HEK293 (cell line): Measurements from ENCODE around the gene APC2.
A peak's percentile ranks its signal among the peaks of the same experiment; 100 is the strongest.

Experiments
- HOXD13 ChIP-seq: sonication (generic); formaldehyde crosslinking; IDR thresholded peaks from 2 replicates; pipeline ENCODE4 v1.8.0; 2022; ENCODE audit warnings: missing genetic modification reagents, borderline replicate concordance
- KLF1 ChIP-seq: fragments of 450-650 bp; formaldehyde crosslinking; IDR thresholded peaks from 2 replicates; pipeline ENCODE4 v1.5.1; 2016; ENCODE audit warnings: missing biosample characterization, missing genetic modification characterization
- MZF1 ChIP-seq: fragments of 450-650 bp; formaldehyde crosslinking; IDR thresholded peaks from 2 replicates; pipeline ENCODE4 v1.5.1; 2017; ENCODE audit warnings: missing biosample characterization, missing genetic modification characterization, borderline replicate concordance
- SCRT2 ChIP-seq: fragments of 450-650 bp; formaldehyde crosslinking; IDR thresholded peaks from 2 replicates; pipeline ENCODE4 v1.5.1; 2016; ENCODE audit warnings: missing biosample characterization, missing genetic modification characterization
- SP7 ChIP-seq: fragments of 450-650 bp; formaldehyde crosslinking; IDR thresholded peaks from 2 replicates; pipeline ENCODE4 v1.5.1; 2016; ENCODE audit warnings: missing biosample characterization, missing genetic modification characterization
- TCF7L2 ChIP-seq: IDR thresholded peaks from 2 replicates; pipeline ENCODE4 v1.6.1; 2011; ENCODE audit warnings: low read depth, mild to moderate bottlenecking, inconsistent platforms, low read length, moderate library complexity, borderline replicate concordance
- ZBTB48 ChIP-seq: fragments of 450-650 bp; formaldehyde crosslinking; IDR thresholded peaks from 2 replicates; pipeline ENCODE4 v1.5.1; 2016; ENCODE audit warnings: missing biosample characterization, missing genetic modification characterization
- ZFP37 ChIP-seq: fragments of 450-650 bp; formaldehyde crosslinking; IDR thresholded peaks from 2 replicates; pipeline ENCODE4 v1.5.1; 2016; ENCODE audit warnings: missing biosample characterization, missing genetic modification characterization
- ZNF132 ChIP-seq: fragments of 450-650 bp; formaldehyde crosslinking; IDR thresholded peaks from 2 replicates; pipeline ENCODE4 v1.5.1; 2017; ENCODE audit warnings: missing biosample characterization, missing genetic modification characterization, borderline replicate concordance
- ZNF140 ChIP-seq: fragments of 450-650 bp; formaldehyde crosslinking; IDR thresholded peaks from 2 replicates; pipeline ENCODE4 v1.5.1; 2016; ENCODE audit warnings: missing biosample characterization, missing genetic modification characterization
- ZNF146 ChIP-seq: fragments of 450-650 bp; formaldehyde crosslinking; IDR thresholded peaks from 2 replicates; pipeline ENCODE4 v1.5.1; 2016; ENCODE audit warnings: missing biosample characterization, missing genetic modification characterization
- ZNF169 ChIP-seq: fragments of 450-650 bp; formaldehyde crosslinking; IDR thresholded peaks from 2 replicates; pipeline ENCODE4 v1.5.1; 2016; ENCODE audit warnings: missing biosample characterization, missing genetic modification characterization
- ZNF184 ChIP-seq: fragments of 450-650 bp; IDR thresholded peaks from 2 replicates; pipeline ENCODE4 v1.5.1; 2018; ENCODE audit warnings: missing biosample characterization, mild to moderate bottlenecking, missing genetic modification characterization
- ZNF202 ChIP-seq: fragments of 450-650 bp; formaldehyde crosslinking; IDR thresholded peaks from 2 replicates; pipeline ENCODE4 v1.5.1; 2016; ENCODE audit warnings: missing biosample characterization, missing genetic modification characterization, borderline replicate concordance
- ZNF223 ChIP-seq: fragments of 450-650 bp; formaldehyde crosslinking; IDR thresholded peaks from 2 replicates; pipeline ENCODE4 v1.5.1; 2016; ENCODE audit warnings: missing biosample characterization, missing genetic modification characterization
- ZNF311 ChIP-seq: fragments of 450-650 bp; formaldehyde crosslinking; IDR thresholded peaks from 2 replicates; pipeline ENCODE4 v1.5.1; 2017; ENCODE audit warnings: missing biosample characterization, missing genetic modification characterization, borderline replicate concordance
- ZNF324 ChIP-seq: fragments of 450-650 bp; formaldehyde crosslinking; IDR thresholded peaks from 2 replicates; pipeline ENCODE4 v1.5.1; 2016; ENCODE audit warnings: missing biosample characterization, missing genetic modification characterization
- ZNF366 ChIP-seq: fragments of 450-650 bp; formaldehyde crosslinking; conservative IDR thresholded peaks from 2 replicates; pipeline ENCODE4 v1.5.1; 2016; ENCODE audit warnings: missing biosample characterization, missing genetic modification characterization
- ZNF391 ChIP-seq: fragments of 450-650 bp; formaldehyde crosslinking; IDR thresholded peaks from 2 replicates; pipeline ENCODE4 v1.5.1; 2016; ENCODE audit warnings: low read depth, missing biosample characterization, missing genetic modification characterization, borderline replicate concordance
- ZNF473 ChIP-seq: fragments of 450-650 bp; formaldehyde crosslinking; IDR thresholded peaks from 2 replicates; pipeline ENCODE4 v1.5.1; 2017; ENCODE audit warnings: missing biosample characterization, missing genetic modification characterization
- ZNF521 ChIP-seq: fragments of 450-650 bp; formaldehyde crosslinking; IDR thresholded peaks from 2 replicates; pipeline ENCODE4 v1.5.1; 2017; ENCODE audit warnings: missing biosample characterization, mild to moderate bottlenecking, missing genetic modification characterization
- ZNF549 ChIP-seq: fragments of 450-650 bp; IDR thresholded peaks from 2 replicates; pipeline ENCODE4 v1.5.1; 2018; ENCODE audit warnings: missing biosample characterization, missing genetic modification characterization, mild to moderate bottlenecking, inconsistent platforms, moderate library complexity
- ZNF558 ChIP-seq: fragments of 450-650 bp; formaldehyde crosslinking; IDR thresholded peaks from 2 replicates; pipeline ENCODE4 v1.5.1; 2016; ENCODE audit warnings: missing biosample characterization, missing genetic modification characterization
- ZNF561 ChIP-seq: fragments of 450-650 bp; IDR thresholded peaks from 2 replicates; pipeline ENCODE4 v1.5.1; 2018; ENCODE audit warnings: missing biosample characterization, missing genetic modification characterization, borderline replicate concordance
- ZNF621 ChIP-seq: fragments of 450-650 bp; formaldehyde crosslinking; IDR thresholded peaks from 2 replicates; pipeline ENCODE4 v1.5.1; 2017; ENCODE audit warnings: missing biosample characterization, missing genetic modification characterization
- ZNF624 ChIP-seq: fragments of 450-650 bp; formaldehyde crosslinking; IDR thresholded peaks from 2 replicates; pipeline ENCODE4 v1.5.1; 2017; ENCODE audit warnings: missing biosample characterization, missing genetic modification characterization
- ZNF677 ChIP-seq: fragments of 450-650 bp; IDR thresholded peaks from 2 replicates; pipeline ENCODE4 v1.5.0; 2018; ENCODE audit warnings: missing biosample characterization, mild to moderate bottlenecking, missing genetic modification characterization, moderate library complexity
- ZSCAN16 ChIP-seq: fragments of 450-650 bp; formaldehyde crosslinking; IDR thresholded peaks from 2 replicates; pipeline ENCODE4 v1.5.1; 2016; ENCODE audit warnings: missing biosample characterization, missing genetic modification characterization
- TF ChIP-seq, protein P1 (sequence below): fragments of 450-650 bp; formaldehyde crosslinking; IDR thresholded peaks from 2 replicates; pipeline ENCODE4 v1.5.1; 2017; ENCODE audit warnings: missing biosample characterization, missing genetic modification characterization
- TF ChIP-seq, protein P2 (sequence below): fragments of 450-650 bp; formaldehyde crosslinking; IDR thresholded peaks from 2 replicates; pipeline ENCODE4 v1.5.1; 2016; ENCODE audit warnings: missing biosample characterization, missing genetic modification characterization
- TF ChIP-seq, protein P3 (sequence below): fragments of 450-650 bp; formaldehyde crosslinking; IDR thresholded peaks from 2 replicates; pipeline ENCODE4 v1.5.1; 2016; ENCODE audit warnings: missing biosample characterization, missing genetic modification characterization
- TF ChIP-seq, protein P4 (sequence below): fragments of 450-650 bp; formaldehyde crosslinking; IDR thresholded peaks from 2 replicates; pipeline ENCODE4 v1.5.1; 2016; ENCODE audit warnings: missing biosample characterization, missing genetic modification characterization
- TF ChIP-seq, protein P5 (sequence below): fragments of 450-650 bp; formaldehyde crosslinking; IDR thresholded peaks from 2 replicates; pipeline ENCODE4 v1.5.1; 2016; ENCODE audit warnings: missing biosample characterization, missing genetic modification characterization, low read depth

The APC2 gene

DNA sequence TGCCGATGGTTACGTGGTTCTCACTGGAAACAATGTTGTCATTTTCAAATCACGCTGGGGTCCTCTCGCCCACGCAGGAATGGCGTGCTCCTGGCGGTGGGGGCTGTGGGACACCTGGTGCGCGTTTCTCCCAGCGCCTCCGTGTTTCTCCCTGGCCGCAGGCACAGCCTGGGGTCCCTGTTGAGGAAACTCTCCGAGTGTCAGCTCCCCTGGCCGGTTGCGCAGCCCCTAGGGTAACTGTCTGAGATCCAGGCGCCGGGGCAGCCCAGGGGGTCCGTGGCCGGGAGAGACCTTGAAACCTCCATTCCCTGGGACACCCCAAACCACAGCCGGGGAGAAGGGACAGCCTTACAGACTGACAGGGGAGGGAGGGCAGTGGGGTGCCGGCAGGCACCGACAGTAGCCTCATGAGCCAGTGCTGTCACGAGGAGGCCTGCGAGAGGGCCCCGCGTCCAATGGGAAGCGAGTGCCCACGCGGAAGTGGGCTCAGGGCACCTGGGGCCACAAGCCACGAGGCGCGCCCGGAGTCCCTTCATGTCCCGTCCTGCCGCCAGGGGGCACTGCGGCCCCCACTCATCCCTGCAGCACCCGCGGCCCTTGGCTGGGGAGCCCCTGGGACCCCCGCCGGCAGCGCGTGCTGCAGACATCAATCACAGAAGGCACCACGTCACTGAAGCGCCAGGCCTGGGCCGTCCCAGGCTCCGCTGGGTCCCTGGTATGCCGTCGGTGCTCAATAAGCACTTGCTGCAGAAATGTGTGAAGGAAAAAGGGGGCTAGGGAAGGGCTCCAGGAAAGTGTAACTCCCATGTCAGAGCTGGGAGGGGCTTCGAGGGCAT, 53.4 kb downstream of the APC2 start (continued):
- no peak for TF ChIP-seq ZNF621
- 0 out of 2 replicates have a peak, but pooled peaks have one; percentile 40 for TF ChIP-seq ZNF324 (tag by site-specific recombination)
- TF ChIP-seq, protein P1, sequence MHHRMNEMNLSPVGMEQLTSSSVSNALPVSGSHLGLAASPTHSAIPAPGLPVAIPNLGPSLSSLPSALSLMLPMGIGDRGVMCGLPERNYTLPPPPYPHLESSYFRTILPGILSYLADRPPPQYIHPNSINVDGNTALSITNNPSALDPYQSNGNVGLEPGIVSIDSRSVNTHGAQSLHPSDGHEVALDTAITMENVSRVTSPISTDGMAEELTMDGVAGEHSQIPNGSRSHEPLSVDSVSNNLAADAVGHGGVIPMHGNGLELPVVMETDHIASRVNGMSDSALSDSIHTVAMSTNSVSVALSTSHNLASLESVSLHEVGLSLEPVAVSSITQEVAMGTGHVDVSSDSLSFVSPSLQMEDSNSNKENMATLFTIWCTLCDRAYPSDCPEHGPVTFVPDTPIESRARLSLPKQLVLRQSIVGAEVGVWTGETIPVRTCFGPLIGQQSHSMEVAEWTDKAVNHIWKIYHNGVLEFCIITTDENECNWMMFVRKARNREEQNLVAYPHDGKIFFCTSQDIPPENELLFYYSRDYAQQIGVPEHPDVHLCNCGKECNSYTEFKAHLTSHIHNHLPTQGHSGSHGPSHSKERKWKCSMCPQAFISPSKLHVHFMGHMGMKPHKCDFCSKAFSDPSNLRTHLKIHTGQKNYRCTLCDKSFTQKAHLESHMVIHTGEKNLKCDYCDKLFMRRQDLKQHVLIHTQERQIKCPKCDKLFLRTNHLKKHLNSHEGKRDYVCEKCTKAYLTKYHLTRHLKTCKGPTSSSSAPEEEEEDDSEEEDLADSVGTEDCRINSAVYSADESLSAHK (tag by site-specific recombination): peak; percentile 100
- peak; percentile 61; the same call in 1 of the 2 replicates for TF ChIP-seq ZNF561 (tag by site-specific recombination)
- no peak for TF ChIP-seq ZNF521 (tag by site-specific recombination)
- TF ChIP-seq ZNF366 (tag by site-specific recombination): no peak
- TF ChIP-seq ZNF202 (tag by site-specific recombination): no peak
- TF ChIP-seq KLF1 (tag by site-specific recombination): peak; percentile 27; the same call in 1 of the 2 replicates
- TF ChIP-seq, protein P2, sequence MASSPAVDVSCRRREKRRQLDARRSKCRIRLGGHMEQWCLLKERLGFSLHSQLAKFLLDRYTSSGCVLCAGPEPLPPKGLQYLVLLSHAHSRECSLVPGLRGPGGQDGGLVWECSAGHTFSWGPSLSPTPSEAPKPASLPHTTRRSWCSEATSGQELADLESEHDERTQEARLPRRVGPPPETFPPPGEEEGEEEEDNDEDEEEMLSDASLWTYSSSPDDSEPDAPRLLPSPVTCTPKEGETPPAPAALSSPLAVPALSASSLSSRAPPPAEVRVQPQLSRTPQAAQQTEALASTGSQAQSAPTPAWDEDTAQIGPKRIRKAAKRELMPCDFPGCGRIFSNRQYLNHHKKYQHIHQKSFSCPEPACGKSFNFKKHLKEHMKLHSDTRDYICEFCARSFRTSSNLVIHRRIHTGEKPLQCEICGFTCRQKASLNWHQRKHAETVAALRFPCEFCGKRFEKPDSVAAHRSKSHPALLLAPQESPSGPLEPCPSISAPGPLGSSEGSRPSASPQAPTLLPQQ: peak; percentile 90; the same call in 1 of the 2 replicates
- TF ChIP-seq ZNF558 (tag by site-specific recombination): no peak
- no peak for TF ChIP-seq ZNF473 (tag by site-specific recombination)
- TF ChIP-seq TCF7L2: no peak
- peak; percentile 42; the same call in 1 of the 2 replicates for TF ChIP-seq ZNF391 (tag by site-specific recombination)
- no peak for TF ChIP-seq ZNF677 (tag by site-specific recombination)
- TF ChIP-seq, protein P3, sequence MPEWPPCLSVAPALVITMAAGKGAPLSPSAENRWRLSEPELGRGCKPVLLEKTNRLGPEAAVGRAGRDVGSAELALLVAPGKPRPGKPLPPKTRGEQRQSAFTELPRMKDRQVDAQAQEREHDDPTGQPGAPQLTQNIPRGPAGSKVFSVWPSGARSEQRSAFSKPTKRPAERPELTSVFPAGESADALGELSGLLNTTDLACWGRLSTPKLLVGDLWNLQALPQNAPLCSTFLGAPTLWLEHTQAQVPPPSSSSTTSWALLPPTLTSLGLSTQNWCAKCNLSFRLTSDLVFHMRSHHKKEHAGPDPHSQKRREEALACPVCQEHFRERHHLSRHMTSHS (tag by site-specific recombination): no peak
- no peak for TF ChIP-seq ZNF132
- TF ChIP-seq ZNF169 (tag by site-specific recombination): no peak
- TF ChIP-seq ZSCAN16 (tag by site-specific recombination): no peak
- TF ChIP-seq ZNF140 (tag by site-specific recombination): no peak
- TF ChIP-seq, protein P4, sequence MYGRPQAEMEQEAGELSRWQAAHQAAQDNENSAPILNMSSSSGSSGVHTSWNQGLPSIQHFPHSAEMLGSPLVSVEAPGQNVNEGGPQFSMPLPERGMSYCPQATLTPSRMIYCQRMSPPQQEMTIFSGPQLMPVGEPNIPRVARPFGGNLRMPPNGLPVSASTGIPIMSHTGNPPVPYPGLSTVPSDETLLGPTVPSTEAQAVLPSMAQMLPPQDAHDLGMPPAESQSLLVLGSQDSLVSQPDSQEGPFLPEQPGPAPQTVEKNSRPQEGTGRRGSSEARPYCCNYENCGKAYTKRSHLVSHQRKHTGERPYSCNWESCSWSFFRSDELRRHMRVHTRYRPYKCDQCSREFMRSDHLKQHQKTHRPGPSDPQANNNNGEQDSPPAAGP (tag by site-specific recombination): peak; percentile 72
- no peak for TF ChIP-seq MZF1 (tag by site-specific recombination)
- no peak for TF ChIP-seq ZNF549 (tag by site-specific recombination)
- TF ChIP-seq ZNF223 (tag by site-specific recombination): peak; percentile 91
- no peak for TF ChIP-seq HOXD13 (CRISPR knock-in tag)
- no peak; the same call in 1 of the 2 replicates for TF ChIP-seq SCRT2 (tag by site-specific recombination)
- TF ChIP-seq ZBTB48 (tag by site-specific recombination): peak; percentile 93; the same call in 1 of the 2 replicates
- 0 out of 2 replicates have a peak, but pooled peaks have one; percentile 49 for TF ChIP-seq ZNF184 (tag by site-specific recombination)
- TF ChIP-seq ZNF146 (tag by site-specific recombination): no peak
- TF ChIP-seq ZFP37 (tag by site-specific recombination): 0 out of 2 replicates have a peak, but pooled peaks have one; percentile 45
- peak; percentile 62 for TF ChIP-seq SP7
- no peak for TF ChIP-seq ZNF624 (tag by site-specific recombination)
- TF ChIP-seq ZNF311 (tag by site-specific recombination): no peak
- TF ChIP-seq, protein P5, sequence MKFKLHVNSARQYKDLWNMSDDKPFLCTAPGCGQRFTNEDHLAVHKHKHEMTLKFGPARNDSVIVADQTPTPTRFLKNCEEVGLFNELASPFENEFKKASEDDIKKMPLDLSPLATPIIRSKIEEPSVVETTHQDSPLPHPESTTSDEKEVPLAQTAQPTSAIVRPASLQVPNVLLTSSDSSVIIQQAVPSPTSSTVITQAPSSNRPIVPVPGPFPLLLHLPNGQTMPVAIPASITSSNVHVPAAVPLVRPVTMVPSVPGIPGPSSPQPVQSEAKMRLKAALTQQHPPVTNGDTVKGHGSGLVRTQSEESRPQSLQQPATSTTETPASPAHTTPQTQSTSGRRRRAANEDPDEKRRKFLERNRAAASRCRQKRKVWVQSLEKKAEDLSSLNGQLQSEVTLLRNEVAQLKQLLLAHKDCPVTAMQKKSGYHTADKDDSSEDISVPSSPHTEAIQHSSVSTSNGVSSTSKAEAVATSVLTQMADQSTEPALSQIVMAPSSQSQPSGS (tag by site-specific recombination): no peak
